NCI-H510A treated with DMSO at 0.1 percent for 48 hours (cell line): ENCODE data around the gene ZFAND2B.

Experiments
- DNase-seq: peaks from one replicate; lab custom pipeline; 2025; lab: John Stamatoyannopoulos, UW

ZFAND2B gene, protein sequence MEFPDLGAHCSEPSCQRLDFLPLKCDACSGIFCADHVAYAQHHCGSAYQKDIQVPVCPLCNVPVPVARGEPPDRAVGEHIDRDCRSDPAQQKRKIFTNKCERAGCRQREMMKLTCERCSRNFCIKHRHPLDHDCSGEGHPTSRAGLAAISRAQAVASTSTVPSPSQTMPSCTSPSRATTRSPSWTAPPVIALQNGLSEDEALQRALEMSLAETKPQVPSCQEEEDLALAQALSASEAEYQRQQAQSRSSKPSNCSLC

GRCh38 chr2:219206328-219207133, at the start of gene ZFAND2B:
ZFAND2B (plus strand) TSS chr2:219206782; CDS start chr2:219206988, 206 bp downstream.
- peak; percentile 92 for DNase-seq

GRCh38 chr2:219157396-219157795, 49.2 kb upstream of the ZFAND2B start:
- no peak for DNase-seq

DNA sequence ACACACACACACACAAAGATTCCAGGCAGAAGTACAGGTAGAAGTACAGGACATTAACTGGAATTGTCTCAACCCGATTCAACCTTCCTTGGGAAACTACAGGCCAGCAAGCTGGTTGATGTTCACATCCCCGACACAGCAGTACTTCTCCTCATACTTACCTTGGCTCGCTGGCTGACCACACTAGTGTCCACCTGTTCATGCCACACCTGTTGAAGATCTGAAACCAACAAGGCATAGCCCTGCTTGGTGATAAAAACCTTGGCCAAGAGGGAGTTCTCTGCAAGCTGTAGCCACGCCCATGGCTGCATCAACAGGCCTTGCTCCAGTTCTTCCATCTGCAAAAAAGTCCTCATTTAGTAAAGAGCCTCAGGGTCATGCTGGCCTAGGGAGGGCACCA, 48.6 kb upstream of the ZFAND2B start:
- DNase-seq: no peak

DNA sequence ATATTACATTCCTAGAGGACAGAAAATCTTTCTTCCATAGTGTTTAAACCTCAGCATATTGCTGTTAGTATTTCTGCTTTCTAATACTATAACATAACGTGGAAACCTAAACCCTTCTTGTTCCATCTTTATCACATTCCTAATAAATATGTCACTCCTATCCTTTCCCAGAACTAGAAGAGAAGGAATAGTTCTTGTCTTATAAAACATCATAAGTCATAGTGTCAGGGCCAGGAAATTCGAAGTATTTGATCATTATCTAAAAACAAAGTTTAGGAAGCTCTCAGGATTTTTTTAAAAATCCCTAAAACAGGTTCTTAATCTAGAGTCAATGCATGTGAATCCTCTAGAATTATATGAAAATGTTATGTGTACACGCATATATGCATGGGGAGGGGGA, 48.0 kb upstream of the ZFAND2B start:
- no peak for DNase-seq

GRCh38 chr2:219159771-219160185, 46.8 kb upstream of the ZFAND2B start:
- no peak for DNase-seq

DNA sequence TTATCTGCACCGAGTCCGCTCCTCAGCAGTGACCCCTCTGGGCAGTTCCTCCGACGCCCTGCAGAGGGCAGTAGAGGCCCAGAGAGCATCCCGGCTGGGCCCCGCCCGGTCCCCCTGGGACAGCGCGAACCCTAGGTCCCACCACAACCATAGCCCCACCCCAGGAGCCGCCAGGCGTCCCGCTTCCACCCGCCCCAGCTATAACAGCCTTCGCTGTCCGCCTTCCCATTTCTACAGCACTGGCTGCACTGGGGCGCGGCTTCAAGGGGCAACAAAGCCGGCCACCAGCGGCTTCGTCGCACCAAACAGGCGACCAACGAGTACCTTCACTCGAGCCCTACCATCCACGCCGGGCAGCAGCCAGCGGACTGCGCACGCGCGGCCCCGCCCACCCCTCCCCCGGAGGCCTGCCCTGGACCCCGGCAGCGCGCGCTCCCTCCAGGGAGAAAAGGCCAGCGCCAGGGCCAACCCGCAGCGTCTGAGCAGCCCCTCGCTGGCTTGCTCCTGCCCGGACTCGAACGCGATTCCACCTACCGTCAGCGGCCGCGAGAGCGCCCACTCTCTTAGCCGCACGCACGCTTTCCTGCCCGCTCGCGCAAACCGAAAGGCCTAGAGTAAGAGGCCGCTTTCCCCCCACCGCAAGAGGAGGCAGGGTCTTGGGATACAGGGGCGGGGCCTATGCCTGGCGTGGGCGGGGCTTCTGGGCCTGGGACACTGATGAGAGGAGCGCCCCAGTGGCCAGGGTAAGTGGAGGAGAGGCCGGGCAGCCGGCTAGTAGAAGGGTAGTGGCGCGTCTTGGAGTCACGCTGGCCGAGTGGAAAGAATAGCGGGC, 46.2 kb upstream of the ZFAND2B start, which contains the start of gene NHEJ1:
TSS of gene NHEJ1 (minus strand) at position 630 of the 832 bp plus-strand sequence. CDS start 2,453 bp downstream, outside the sequence.
- peak; percentile 89 for DNase-seq

DNA sequence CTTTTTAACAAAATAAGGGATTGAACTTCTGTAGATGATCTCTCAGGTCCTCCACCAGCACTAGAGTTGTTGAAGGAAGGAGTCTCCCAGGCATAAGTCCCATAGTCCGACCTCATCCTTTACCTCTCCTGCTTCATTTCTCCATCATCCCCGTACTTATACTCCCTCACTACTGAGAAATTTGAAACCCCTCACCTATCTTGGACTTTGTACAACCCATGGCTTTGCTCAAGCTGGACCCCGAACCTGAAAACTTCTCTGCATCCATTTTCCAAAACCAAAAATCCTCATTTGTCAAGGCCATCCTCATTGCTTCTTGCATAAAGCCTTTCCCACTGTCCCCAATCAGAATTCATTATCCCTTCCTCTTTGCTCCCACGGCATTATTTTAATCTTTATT, 45.5 kb upstream of the ZFAND2B start:
- no peak for DNase-seq

GRCh38 chr2:219163156-219163555, 43.4 kb upstream of the ZFAND2B start:
- DNase-seq: no peak

GRCh38 chr2:219165058-219165911, 41.3 kb upstream of the ZFAND2B start:
- DNase-seq: no peak

DNA sequence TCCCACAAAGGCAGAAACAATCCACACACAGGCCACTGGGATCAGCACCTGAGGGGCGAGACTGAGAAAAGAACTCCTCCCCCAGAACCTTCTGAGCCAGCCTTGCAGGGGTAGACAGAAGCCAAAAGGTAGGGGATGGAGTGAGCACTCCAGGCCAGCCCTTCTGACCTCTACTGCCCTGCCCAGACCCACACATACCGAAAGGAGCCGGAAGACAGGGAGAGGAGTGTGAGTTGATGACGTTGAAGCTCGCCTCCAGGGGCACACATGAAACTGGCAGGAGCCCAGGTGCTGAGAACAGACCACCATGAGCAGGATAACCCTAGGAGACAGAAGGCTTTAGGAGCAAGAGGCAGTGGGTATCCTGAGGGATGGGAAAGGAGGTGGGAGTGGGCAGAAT, 38.6 kb upstream of the ZFAND2B start:
- no peak for DNase-seq

- DNase-seq: no peak
Observed at GRCh38 chr2:219168526-219168925, 38.1 kb upstream of the ZFAND2B start.

DNA sequence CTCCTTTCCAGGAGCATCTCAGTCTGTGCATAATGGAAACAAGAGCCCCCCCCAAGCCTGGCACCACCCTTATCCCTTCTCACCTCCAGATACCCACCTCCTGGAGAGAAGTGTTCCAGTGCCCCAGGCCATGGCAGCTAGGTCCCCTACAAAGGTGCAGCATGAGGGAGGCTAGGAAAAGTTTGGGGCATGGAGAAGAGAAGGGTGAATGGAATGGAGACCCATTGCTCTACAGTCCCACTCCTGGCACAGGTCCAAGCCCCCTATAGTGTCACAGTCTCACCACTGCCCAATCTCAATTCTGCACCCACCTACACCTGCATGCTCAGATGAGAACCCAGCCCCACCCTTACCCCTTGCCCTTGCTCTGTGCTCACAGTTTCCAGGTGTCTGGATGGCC, 37.6 kb upstream of the ZFAND2B start:
- DNase-seq: no peak

DNA sequence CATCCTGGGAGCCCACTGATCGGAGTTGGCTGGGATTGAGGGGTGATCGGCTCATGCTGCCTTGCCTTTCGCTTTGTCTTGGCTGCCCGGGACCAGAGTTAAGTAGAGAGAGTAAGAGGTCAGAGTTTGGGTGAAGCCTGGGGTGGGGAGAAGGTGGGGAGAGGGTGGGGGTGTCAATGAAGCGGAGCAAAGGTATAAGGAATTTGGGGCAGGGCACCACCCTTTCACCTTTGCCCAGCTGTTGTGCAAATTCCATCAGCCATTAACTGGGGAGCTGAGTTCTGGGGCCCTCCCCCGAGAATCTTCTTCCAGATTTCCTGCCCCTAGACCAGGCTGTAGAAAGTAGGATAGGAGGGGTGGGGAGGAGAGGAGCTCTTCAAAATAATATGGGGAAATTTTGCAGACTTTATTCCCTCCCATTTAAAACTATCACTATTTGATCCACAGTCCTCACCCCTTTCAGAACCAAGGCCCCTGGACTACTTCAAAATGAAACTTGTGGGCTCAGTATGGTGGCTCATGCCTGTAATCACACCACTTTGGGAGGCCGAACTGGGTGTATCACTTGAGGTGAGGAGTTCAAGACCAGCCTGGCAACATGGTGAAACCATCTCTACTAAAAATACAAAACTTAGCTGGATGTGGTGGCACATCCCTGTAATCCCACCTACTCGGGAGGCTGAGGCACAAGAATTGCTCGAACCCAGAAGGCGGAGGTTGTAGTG, 36.5 kb upstream of the ZFAND2B start, which contains the start of gene SLC23A3:
TSS of gene SLC23A3 (minus strand) at position 100 of the 725 bp plus-strand sequence. CDS start at position 55, 45 bp downstream.
- DNase-seq: no peak

- peak; percentile 6 for DNase-seq
Observed at GRCh38 chr2:219171231-219171651, 35.3 kb upstream of the ZFAND2B start.

- DNase-seq: no peak
Observed at GRCh38 chr2:219172231-219173154, 34.1 kb upstream of the ZFAND2B start.

DNA sequence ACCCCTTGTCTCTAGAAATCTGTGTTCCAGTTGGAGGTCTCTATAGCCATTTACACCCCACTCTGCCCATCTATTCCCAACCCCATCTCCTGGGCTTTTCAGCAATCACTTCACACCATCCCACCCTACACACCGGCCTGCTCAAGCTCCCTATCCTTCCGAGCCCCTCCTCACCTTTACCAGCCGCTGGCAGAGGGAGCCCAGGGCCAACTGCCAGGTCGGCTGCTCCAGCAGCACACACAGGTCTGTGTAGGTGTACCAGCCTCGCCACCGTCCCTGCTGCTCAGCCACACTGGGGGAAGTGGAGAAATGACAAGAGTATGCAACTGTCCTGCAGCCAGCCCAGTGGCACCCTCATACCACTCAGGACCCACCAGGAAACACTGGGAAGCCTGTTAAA, 33.4 kb upstream of the ZFAND2B start:
- no peak for DNase-seq

- no peak for DNase-seq
Observed at GRCh38 chr2:219174146-219174545, 32.4 kb upstream of the ZFAND2B start.

DNA sequence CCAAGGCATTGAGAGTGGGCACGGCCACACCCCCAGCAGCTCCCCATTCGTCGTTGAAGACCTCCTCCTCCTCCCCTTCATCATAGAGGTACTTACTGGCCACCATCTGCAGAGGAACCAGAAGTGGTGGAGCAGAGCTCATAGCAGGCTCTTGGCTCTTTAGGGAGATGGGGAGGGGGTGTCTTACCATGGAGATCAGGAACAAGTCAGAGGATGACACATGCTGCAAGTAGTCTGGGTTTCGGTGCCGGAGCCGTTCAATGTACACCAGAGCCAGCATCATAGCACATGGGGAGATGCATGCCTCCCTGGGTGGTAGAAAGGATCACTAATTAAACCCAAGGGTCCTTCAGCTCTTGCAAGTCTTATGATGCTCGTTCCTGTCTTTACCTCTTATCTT, 31.8 kb upstream of the ZFAND2B start:
- DNase-seq: no peak

DNA sequence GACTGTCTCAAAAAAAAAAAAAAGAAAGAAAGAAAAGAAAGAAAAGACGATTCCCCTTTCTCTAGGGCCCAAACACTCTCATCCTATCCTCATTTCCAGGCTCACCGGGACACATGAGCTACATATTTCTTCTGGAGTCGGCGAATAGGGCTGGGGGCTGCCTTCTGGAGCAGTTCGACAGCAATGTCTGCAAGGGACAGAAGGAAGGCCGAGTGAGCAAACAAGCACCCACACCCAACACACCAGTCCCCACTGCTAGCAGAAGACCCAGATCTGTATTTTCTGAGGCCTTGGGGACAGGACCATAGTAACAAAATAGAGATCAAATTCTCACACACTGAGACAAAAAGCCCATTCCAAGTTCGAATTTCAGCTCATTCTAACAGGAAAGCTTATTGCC, 31.1 kb upstream of the ZFAND2B start:
- no peak for DNase-seq
